Tibial artery (tissue), 4 donors: ENCODE data around the gene COLEC11.

Experiments
- DNase-seq, 2 donors: peaks; one replicate each; pipeline ENCODE4 v3.0.0-alpha.2; 2019
- H3K27ac ChIP-seq, 2 donors: fragments of 200-600 bp; sonication (generic) in 1 of 2; 1 replicate in 1 of 2; 2 replicates in 1 of 2; pipeline ENCODE4 v1.5.1; 2018 to 2019; ENCODE audit warnings: mild to moderate bottlenecking in 1 of 2
- H3K27me3 ChIP-seq, 2 donors: fragments of 200-600 bp; sonication (generic) in 1 of 2; one replicate each; pipeline versions ENCODE4 v1.5.1 to v1.6.0; 2016 to 2019
- H3K36me3 ChIP-seq, 3 donors: fragments of 200-600 bp; sonication (generic) in 2 of 3; one replicate each; pipeline ENCODE4 v1.5.1; 2016 to 2019; ENCODE audit warnings: mild to moderate bottlenecking in 2 of 3
- H3K4me1 ChIP-seq, 4 donors: fragments of 200-600 bp; sonication (generic) in 2 of 4; 1 replicate in 3 of 4; 2 replicates in 1 of 4; pipeline ENCODE4 v1.5.1; 2016 to 2019
- H3K4me3 ChIP-seq, 2 donors: fragments of 200-600 bp; sonication (generic) in 1 of 2; 1 replicate in 1 of 2; 2 replicates in 1 of 2; pipeline ENCODE4 v1.5.1; 2018 to 2019; ENCODE audit warnings: mild to moderate bottlenecking in 2 of 2
- H3K9me3 ChIP-seq, 3 donors: fragments of 200-600 bp; sonication (generic) in 1 of 3; one replicate each; pipeline ENCODE4 v1.5.1; 2016 to 2019
- intact Hi-C: fragments of 100-400 bp; cut with DNase I; formaldehyde crosslinking; loops from one replicate; pipeline ENCODE4 v1.15.0; 2023; ENCODE audit warnings: low total_unique reads
- TF ChIP-seq, protein P1 (sequence below), 2 experiments: fragments of 200-600 bp in 1 of 2; fragments of 450-650 bp in 1 of 2; IDR thresholded peaks; one replicate each; pipeline ENCODE4 v1.5.1; 2017 to 2019; ENCODE audit warnings: antibody characterized with exemption in 2 of 2, mild to moderate bottlenecking in 1 of 2, moderate library complexity in 1 of 2

Gene COLEC11

GRCh38 chr2:3647831-3648651, 53.1 kb downstream of the COLEC11 start:
- intact Hi-C loops: no loop called here
- Histone ChIP-seq H3K27ac (no peak overlapping the region), H3K4me3 (no peak overlapping the region), H3K27me3 (no peaks in the 10 kb centered on the region), H3K4me1 (peaks cover 0 to 13% (median 5%) of the 10 kb centered on the region in 4 donors), H3K36me3 (no peaks in the 10 kb centered on the region), H3K9me3 (no peaks in the 10 kb centered on the region)
- no peak for DNase-seq
- TF ChIP-seq, protein P1, sequence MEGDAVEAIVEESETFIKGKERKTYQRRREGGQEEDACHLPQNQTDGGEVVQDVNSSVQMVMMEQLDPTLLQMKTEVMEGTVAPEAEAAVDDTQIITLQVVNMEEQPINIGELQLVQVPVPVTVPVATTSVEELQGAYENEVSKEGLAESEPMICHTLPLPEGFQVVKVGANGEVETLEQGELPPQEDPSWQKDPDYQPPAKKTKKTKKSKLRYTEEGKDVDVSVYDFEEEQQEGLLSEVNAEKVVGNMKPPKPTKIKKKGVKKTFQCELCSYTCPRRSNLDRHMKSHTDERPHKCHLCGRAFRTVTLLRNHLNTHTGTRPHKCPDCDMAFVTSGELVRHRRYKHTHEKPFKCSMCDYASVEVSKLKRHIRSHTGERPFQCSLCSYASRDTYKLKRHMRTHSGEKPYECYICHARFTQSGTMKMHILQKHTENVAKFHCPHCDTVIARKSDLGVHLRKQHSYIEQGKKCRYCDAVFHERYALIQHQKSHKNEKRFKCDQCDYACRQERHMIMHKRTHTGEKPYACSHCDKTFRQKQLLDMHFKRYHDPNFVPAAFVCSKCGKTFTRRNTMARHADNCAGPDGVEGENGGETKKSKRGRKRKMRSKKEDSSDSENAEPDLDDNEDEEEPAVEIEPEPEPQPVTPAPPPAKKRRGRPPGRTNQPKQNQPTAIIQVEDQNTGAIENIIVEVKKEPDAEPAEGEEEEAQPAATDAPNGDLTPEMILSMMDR (IDR thresholded peaks at IDR 0.05): no peak

DNA sequence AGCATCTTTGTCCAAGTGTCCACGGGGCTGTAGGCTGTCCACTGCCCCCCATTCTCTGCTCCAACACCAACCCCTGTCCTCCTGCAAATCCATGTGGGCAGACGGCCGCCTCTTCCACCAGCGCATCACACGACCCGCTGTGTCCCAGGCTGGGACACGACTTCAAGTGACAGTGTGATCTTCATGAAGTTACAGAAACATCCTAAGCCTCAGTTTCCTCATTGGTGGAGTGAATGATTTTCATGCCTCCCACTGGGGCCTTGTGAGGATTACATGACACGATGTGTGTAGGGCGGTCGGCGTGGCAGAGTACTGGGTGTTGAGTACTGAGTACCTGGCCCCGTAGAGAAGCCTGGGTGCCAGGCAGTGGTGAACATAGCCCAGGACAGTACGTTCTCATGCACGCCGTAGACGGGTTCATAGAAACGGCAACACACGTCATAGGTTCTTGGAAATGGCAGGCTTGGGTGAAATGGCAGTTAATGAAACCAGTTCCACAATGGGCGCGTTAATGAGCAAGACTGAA, 53.8 kb downstream of the COLEC11 start:
- TF ChIP-seq, protein P1 (IDR thresholded peaks at IDR 0.05): no peak
- Histone ChIP-seq H3K27ac (no peak overlapping the region), H3K4me3 (no peak overlapping the region), H3K4me1 (peaks cover 0 to 13% (median 5%) of the 10 kb centered on the region in 4 donors), H3K36me3 (no peaks in the 10 kb centered on the region), H3K9me3 (no peaks in the 10 kb centered on the region), H3K27me3 (peaks cover 0 to 1% of the 10 kb centered on the region in 2 donors)
- intact Hi-C loops: no loop called here
- DNase-seq: no peak

GRCh38 chr2:3649581-3649980, 54.7 kb downstream of the COLEC11 start:
- H3K27me3 ChIP-seq: peaks cover 0 to 10% of the 10 kb centered on the region in 2 donors
- H3K9me3 ChIP-seq: no peaks in the 10 kb centered on the region
- H3K4me1 ChIP-seq: peaks cover 0 to 13% (median 5%) of the 10 kb centered on the region in 4 donors
- intact Hi-C loops: no loop called here
- TF ChIP-seq, protein P1 (IDR thresholded peaks at IDR 0.05): no peak
- H3K4me3 ChIP-seq: no peak overlapping the region
- H3K36me3 ChIP-seq: no peaks in the 10 kb centered on the region
- no peak overlapping the region for H3K27ac ChIP-seq
- no peak for DNase-seq

DNA sequence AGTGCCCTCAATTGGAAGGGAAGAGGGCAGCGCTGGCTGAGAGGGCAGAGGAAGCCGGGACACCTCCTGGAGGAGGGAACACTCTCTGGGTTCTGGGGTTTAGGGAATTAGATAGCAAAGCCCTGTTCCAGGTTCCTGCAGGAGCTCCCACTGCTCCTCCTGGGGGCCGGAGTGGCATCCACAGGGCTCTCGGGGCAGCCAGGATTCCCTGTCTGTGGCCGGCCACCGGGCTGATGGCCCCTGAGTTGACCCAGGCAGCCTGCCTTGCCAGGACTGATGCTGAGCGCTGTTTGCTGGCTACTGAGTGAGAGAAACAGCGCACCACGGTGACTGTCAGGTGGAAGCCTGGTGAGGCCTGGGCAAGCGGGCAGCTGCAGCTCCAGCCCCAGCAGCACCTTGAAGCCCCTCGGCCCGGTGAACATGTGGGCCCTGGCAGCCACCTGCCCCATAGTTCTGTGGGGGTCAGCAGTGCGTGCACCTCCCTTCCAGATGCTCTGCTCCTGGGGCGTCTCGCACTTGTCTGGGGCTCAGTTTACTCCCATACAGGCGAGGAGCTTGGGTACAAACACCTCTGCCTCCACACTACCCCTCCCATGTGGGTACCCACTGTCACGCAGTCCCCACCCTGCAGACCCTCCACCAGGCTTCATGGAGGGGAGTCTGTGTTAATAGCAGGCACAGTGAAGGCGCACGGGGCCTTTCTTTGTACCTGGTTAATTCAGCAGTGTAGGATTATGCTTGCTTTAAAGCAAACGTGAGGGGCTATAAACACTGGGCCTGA, 55.4 kb downstream of the COLEC11 start:
- Histone ChIP-seq H3K36me3 (no peaks in the 10 kb centered on the region), H3K4me3 (no peak overlapping the region), H3K4me1 (peaks cover 0 to 13% (median 5%) of the 10 kb centered on the region in 4 donors), H3K27ac (no peak overlapping the region), H3K27me3 (peaks cover 0 to 10% of the 10 kb centered on the region in 2 donors), H3K9me3 (no peaks in the 10 kb centered on the region)
- no peak for DNase-seq
- intact Hi-C loops: loop anchor here (2.0 kb wide), 1 partner anchor 228 kb away; no protein-coding TSS in a partner anchor
- TF ChIP-seq, protein P1 (IDR thresholded peaks at IDR 0.05): no peak

- Histone ChIP-seq H3K36me3 (no peaks in the 10 kb centered on the region), H3K27me3 (peaks cover 0 to 10% of the 10 kb centered on the region in 2 donors), H3K4me3 (peak overlapping the region; percentile 6 to 30), H3K9me3 (no peaks in the 10 kb centered on the region), H3K27ac (peak overlapping the region in 1 of 2 donors; percentile 29), H3K4me1 (peaks cover 0 to 13% (median 5%) of the 10 kb centered on the region in 4 donors)
- no peak for DNase-seq
- intact Hi-C loops: loop anchor here (2.0 kb wide), 1 partner anchor 229 kb away; no protein-coding TSS in a partner anchor
- TF ChIP-seq, protein P1 (IDR thresholded peaks at IDR 0.05): no peak
Measured at GRCh38 chr2:3651691-3652648, 57.1 kb downstream of the COLEC11 start.
